ENCODE measurements around the gene PRKCD.

Gene PRKCD

GRCh38 chr3:53221827-53222182 lies 60.8 kb downstream of the PRKCD start:
- no peak for DNase-seq

- no peak for DNase-seq
Observed at GRCh38 chr3:53222183-53222901, 61.3 kb downstream of the PRKCD start.

GRCh38 chr3:53223025-53223424 lies 62.0 kb downstream of the PRKCD start:
- no peak for DNase-seq

GRCh38 chr3:53223541-53223966 lies 62.5 kb downstream of the PRKCD start:
- no peak for DNase-seq

GRCh38 chr3:53224026-53224425 lies 63.0 kb downstream of the PRKCD start:
- DNase-seq, result no peak

GRCh38 chr3:53224536-53224935 lies 63.5 kb downstream of the PRKCD start:
- DNase-seq, result no peak

- DNase-seq, result no peak
Observed at GRCh38 chr3:53225181-53225580, 64.2 kb downstream of the PRKCD start.

- DNase-seq, result no peak
Observed at GRCh38 chr3:53225651-53226050, 64.6 kb downstream of the PRKCD start.

GRCh38 chr3:53226142-53226840 lies 65.3 kb downstream of the PRKCD start:
- DNase-seq, result no peak

GRCh38 chr3:53226841-53227407 lies 65.9 kb downstream of the PRKCD start:
- DNase-seq, result no peak

- DNase-seq, result no peak
Observed at GRCh38 chr3:53227993-53228885, 67.2 kb downstream of the PRKCD start.

- no peak for DNase-seq
Observed at GRCh38 chr3:53229171-53229570, 68.2 kb downstream of the PRKCD start.

GRCh38 chr3:53229606-53230005 lies 68.6 kb downstream of the PRKCD start:
- no peak for DNase-seq

- no peak for DNase-seq
Observed at GRCh38 chr3:53230041-53230621, 69.1 kb downstream of the PRKCD start.

GRCh38 chr3:53230789-53231188 lies 69.8 kb downstream of the PRKCD start:
- DNase-seq, result no peak

GRCh38 chr3:53231532-53232511 lies 70.8 kb downstream of the PRKCD start:
- no peak for DNase-seq

- DNase-seq, result no peak
Observed at GRCh38 chr3:53232641-53233377, 71.8 kb downstream of the PRKCD start.

- no peak for DNase-seq
Observed at GRCh38 chr3:53234130-53234840, 73.3 kb downstream of the PRKCD start.

- DNase-seq, result no peak
Observed at GRCh38 chr3:53234841-53235232, 73.8 kb downstream of the PRKCD start.

GRCh38 chr3:53235545-53235944 lies 74.5 kb downstream of the PRKCD start:
- no peak for DNase-seq

Measured in NCI-H524 (cell line).